ENCODE data around the gene RALB. TPM values are rescaled to one million over a fixed set of nuclear protein-coding genes. Genes with fewer than 3 reads are reported as not detected.

The RALB gene
- total RNA-seq, 1 donor from 2014 or later, result 52.7 TPM

- no peaks in the 10 kb centered on the region for H3K36me3 ChIP-seq (ENCODE audit: control insufficient read depth, insufficient read depth, low read length)
- H3K4me3 ChIP-seq (ENCODE audit: low read depth, low read length), result no peak overlapping the region
- peaks cover 27% of the 10 kb centered on the region for H3K27me3 ChIP-seq (ENCODE audit: control insufficient read depth, insufficient read depth, low read length)
- DNase-seq (ENCODE audit: low read depth) (no peak), FAIRE-seq (no peak)
- TF ChIP-seq CTCF (IDR thresholded peaks at IDR 0.05; ENCODE audit: insufficient read depth, low read length, severe bottlenecking), result no peak
Measured at GRCh38 chr2:120343100-120343432, 90.4 kb downstream of the RALB start.

GRCh38 chr2:120343433-120344105, 90.9 kb downstream of the RALB start:
- FAIRE-seq, result no peak
- peak; percentile 94 for TF ChIP-seq CTCF (IDR thresholded peaks at IDR 0.05; ENCODE audit: insufficient read depth, low read length, severe bottlenecking)
- H3K27me3 ChIP-seq (ENCODE audit: control insufficient read depth, insufficient read depth, low read length), result peaks cover 27% of the 10 kb centered on the region
- no peaks in the 10 kb centered on the region for H3K36me3 ChIP-seq (ENCODE audit: control insufficient read depth, insufficient read depth, low read length)
- no peak overlapping the region for H3K4me3 ChIP-seq (ENCODE audit: low read depth, low read length)
- DNase-seq (ENCODE audit: low read depth), result peak; percentile 36

Other genes starting within 250 kb of the RALB start
- 34.5 and 71.0 TPM in 2 replicates for gene EPB41L5, start 239.8 kb upstream of the RALB start, total RNA-seq
- 20.8 and 21.5 TPM in 2 replicates for gene TMEM185B, start 29.5 kb upstream of the RALB start, total RNA-seq
- gene INHBB, start 93.3 kb downstream of the RALB start, total RNA-seq, result 0.53 and 2.3 TPM in 2 replicates